ENCODE results near the gene GFRA1.

GFRA1 gene

GRCh38 chr10:116079355-116079754 lies 193.7 kb downstream of the GFRA1 start:
- no peak overlapping the region for H3K4me3 ChIP-seq (ENCODE audit: low read depth, low read length)
- H3K36me3 ChIP-seq (ENCODE audit: control insufficient read depth in 2 of 2, insufficient read depth in 1 of 2, low read length in 2 of 2), result no peaks in the 10 kb centered on the region
- no peaks in the 10 kb centered on the region for H3K4me1 ChIP-seq (ENCODE audit: control insufficient read depth, insufficient read depth, low read length)
- TF ChIP-seq ZNF658 (tag by site-specific recombination; IDR thresholded peaks at IDR 0.05) (no peak), ZBTB26 (tag by site-specific recombination; optimal IDR thresholded peaks at IDR 0.05) (no peak), ZNF660 (tag by site-specific recombination; IDR thresholded peaks at IDR 0.05) (no peak), ZBTB8A (tag by site-specific recombination; IDR thresholded peaks at IDR 0.05) (no peak), ZNF266 (tag by site-specific recombination; IDR thresholded peaks at IDR 0.05; ENCODE audit: low read depth) (no peak), ZNF140 (tag by site-specific recombination; IDR thresholded peaks at IDR 0.05) (no peak), ZNF37A (tag by site-specific recombination; IDR thresholded peaks at IDR 0.05) (no peak), ZNF324 (tag by site-specific recombination; IDR thresholded peaks at IDR 0.05) (no peak), ZNF416 (tag by site-specific recombination; IDR thresholded peaks at IDR 0.05) (no peak), ZNF341 (tag by site-specific recombination; IDR thresholded peaks at IDR 0.05; ENCODE audit: low read depth) (no peak), ZBTB44 (tag by site-specific recombination; IDR thresholded peaks at IDR 0.05) (no peak), ZBTB11 (tag by site-specific recombination; conservative IDR thresholded peaks at IDR 0.05; ENCODE audit: low read depth) (no peak), ZNF398 (tag by site-specific recombination; IDR thresholded peaks at IDR 0.05) (no peak), YY1 (tag by site-specific recombination; IDR thresholded peaks at IDR 0.05) (no peak), ELK4 (IDR thresholded peaks at IDR 0.05; ENCODE audit: borderline replicate concordance, low read depth, low read length) (no peak), PRDM4 (tag by site-specific recombination; IDR thresholded peaks at IDR 0.05) (no peak)
- H3K9me3 ChIP-seq (ENCODE audit: control insufficient read depth, insufficient read depth, low read depth, low read length), result no peaks in the 10 kb centered on the region
- ChIA-PET POLR2A (no interaction called here), CTCF (no interaction called here)
- H3K27ac ChIP-seq (ENCODE audit: extremely low read depth, low read depth, low read length), result no peak overlapping the region

Data from HEK293 (cell line).